Activated T-cell treated with anti-CD3 and anti-CD28 coated beads, Interleukin-2, amount 50 U/mL, for 24 hours (primary cell): ENCODE measurements around the gene GNPNAT1.
"Not testable (repeated sequence)": the region's sequence is repeated elsewhere in the genome, so short reads cannot be mapped to it uniquely, and the experiment has no call there.

Source experiments
- DNase-seq: peaks from one replicate; pipeline ENCODE4 v3.0.0-alpha.2; 2020
- H3K27ac Mint-ChIP-seq: 2 replicates; pipeline ENCODE4 v1.8.0; 2020; ENCODE audit warnings: mild to moderate bottlenecking, mixed read lengths
- H3K27me3 Mint-ChIP-seq: 2 replicates; pipeline ENCODE4 v1.8.0; 2020; ENCODE audit warnings: mixed read lengths
- H3K36me3 Mint-ChIP-seq: 2 replicates; pipeline ENCODE4 v1.8.0; 2020; ENCODE audit warnings: low read depth, mixed read lengths
- H3K4me1 Mint-ChIP-seq: 2 replicates; pipeline ENCODE4 v1.8.0; 2020; ENCODE audit warnings: low read depth, mixed read lengths
- H3K4me3 Mint-ChIP-seq: 2 replicates; pipeline ENCODE4 v1.8.0; 2020; ENCODE audit warnings: mild to moderate bottlenecking, moderate library complexity, mixed read lengths
- H3K9me3 Mint-ChIP-seq: 2 replicates; pipeline ENCODE4 v1.8.0; 2020; ENCODE audit warnings: mixed read lengths

The GNPNAT1 gene

GRCh38 chr14:52729035-52729434 is 62.4 kb downstream of the GNPNAT1 start:
- Mint-ChIP-seq H3K36me3 (peaks cover 85% of the 10 kb centered on the region), H3K4me1 (peaks cover 31% of the 10 kb centered on the region), H3K27ac (peak overlapping the region; percentile 81), H3K4me3 (peak overlapping the region; percentile 36)
- H3K27me3 Mint-ChIP-seq, H3K9me3 Mint-ChIP-seq, DNase-seq: not testable (repeated sequence)

DNA sequence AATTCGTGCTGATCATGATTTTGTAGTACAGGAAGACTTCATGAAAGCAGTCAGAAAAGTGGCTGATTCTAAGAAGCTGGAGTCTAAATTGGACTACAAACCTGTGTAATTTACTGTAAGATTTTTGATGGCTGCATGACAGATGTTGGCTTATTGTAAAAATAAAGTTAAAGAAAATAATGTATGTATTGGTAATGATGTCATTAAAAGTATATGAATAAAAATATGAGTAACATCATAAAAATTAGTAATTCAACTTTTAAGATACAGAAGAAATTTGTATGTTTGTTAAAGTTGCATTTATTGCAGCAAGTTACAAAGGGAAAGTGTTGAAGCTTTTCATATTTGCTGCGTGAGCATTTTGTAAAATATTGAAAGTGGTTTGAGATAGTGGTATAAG is 63.9 kb downstream of the GNPNAT1 start:
- not testable (repeated sequence) for H3K27ac Mint-ChIP-seq, H3K27me3 Mint-ChIP-seq, H3K9me3 Mint-ChIP-seq, DNase-seq, H3K4me3 Mint-ChIP-seq
- H3K36me3 Mint-ChIP-seq, result peaks cover 85% of the 10 kb centered on the region
- H3K4me1 Mint-ChIP-seq, result peaks cover 29% of the 10 kb centered on the region
